HS-5 (cell line): Measurements from ENCODE around the gene ZNF608.

ENCODE experiments used
- DNase-seq: peaks from one replicate; pipeline ENCODE4 v3.0.0-alpha.2; 2012; ENCODE audit warnings: low read depth

ZNF608 gene

DNA sequence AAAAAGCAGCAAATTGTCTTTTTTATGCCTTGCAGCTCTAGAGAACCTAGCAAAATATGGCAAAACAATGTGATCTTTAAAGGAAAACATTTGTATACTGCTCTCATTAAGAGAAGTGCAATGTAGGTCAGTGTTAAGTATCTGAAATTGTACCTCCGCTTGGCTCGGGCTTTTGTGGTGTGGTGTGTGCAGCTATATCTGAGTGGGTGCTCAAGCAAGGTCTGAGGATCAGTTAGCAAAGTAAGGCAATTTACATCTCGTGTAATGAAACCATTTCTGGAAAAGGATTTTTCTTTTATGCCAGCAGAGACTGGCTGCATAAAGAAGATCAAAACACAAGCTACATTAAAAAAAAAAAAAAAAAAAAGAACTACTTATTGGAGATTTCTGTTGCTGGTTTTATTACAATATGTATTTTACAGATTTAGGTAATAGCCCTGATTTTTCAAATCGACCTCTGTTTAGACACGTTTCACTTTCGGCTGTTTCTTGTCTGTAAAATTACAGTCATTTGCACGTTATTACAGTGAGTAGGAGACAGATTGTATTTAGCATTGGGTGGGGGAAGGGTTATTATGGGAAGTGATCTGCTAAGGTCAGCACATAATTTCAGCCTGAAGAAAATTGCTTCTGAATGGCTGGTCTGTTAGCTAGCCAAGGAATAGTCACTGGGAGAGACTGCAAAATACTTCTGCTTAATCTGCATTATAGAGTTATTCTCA, 7.9 kb upstream of the ZNF608 start:
- DNase-seq: no peak

DNA sequence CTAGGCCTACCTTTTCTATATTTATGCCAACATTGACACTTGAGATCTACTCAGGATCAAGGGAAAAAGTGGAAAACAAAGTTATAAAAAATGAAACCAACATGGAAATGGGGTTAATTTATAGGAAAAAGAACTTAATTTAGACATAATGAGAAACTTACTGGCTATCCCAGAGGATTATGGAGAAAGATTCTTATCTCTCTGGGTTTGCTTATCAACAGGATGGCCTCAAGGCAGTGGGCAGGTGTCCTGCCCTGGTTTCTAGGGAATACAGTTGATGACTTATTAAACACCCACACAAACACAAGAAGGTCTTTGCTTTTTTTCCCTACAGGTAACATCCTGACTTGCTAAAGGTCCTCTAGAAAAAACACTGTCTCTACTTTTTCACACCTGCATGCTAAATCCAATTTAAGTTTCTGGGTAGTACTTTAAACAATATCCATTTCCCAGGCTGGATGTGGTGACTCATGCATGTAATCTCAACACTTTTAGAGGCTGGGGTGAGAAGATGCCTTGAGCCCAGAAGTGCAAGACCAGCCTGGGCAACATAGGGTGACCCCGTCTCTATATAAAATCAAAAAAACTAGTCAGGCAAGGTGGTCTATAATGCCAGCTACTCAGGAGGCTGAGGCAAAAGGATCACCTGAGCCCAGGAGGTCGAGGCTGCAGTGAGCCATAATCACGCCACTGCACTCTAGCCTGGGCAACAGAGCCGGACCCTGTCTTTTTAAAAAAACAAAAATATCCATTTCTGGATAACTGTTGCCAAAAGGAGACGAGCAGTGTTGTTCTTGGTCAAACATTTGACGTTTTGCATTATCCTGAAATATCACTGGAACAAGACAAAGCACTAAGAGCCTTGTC, 6.6 kb upstream of the ZNF608 start:
- DNase-seq: no peak

DNA sequence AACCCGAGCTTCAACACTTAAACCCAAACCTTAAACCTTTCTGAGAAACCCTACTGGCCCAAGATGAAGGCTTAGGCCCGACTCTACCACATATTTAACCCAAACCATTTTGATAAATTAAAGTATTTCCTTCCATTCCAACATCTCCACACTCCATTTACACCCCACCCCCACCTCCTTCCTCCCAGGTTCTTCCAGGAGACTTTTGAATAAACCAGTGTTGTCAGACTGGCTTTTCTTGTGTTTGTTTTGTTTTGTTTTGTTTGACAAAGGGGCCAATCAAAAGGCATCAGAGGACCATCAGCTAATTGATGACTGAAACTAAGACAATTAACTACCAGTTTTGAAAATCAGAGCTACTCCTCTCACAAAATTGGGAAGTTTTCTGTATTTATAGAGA, 4.6 kb upstream of the ZNF608 start:
- DNase-seq: no peak

DNA sequence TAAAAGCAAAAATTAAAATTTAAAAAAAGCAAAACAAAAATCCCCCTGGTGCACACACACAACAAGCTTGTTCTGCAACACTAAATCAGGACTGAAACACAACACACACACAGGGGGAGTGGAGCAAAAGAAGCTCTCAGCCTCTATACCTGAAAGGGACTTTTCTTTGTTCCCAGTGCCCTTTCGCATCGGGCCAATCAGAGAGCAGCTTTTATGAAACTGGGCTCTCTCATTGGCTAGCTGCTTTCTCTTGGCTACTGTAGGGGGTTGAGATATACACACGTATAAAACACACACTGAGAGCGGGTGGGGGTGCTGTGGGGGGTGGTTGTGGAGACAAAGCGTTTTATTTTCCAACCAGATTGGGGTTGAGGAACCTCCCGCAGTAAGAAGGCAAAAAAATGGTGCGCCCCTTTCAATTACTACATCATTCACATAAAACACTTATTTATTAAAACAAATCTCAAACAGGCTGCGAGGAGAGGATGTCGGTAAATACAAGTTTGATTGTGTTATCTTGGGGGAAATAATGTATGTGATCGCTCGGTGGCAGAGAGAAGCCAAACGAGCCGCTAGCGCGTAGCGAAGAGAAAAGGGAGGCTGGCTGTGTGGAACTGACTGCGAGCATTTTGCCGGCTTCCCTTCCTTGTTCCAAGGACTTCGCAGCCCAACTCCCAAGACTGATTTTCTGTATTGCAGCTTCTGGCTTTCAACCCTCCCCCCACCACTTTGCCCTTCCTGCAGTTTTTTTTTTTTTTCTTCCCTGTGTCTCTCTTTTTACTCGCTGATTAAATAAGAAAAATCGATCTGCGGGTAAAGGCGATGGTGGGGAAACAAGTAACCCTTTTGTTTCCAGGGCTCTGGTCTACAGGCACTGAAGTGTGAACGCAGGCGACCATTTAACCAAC, 2.5 kb upstream of the ZNF608 start:
- no peak for DNase-seq

DNA sequence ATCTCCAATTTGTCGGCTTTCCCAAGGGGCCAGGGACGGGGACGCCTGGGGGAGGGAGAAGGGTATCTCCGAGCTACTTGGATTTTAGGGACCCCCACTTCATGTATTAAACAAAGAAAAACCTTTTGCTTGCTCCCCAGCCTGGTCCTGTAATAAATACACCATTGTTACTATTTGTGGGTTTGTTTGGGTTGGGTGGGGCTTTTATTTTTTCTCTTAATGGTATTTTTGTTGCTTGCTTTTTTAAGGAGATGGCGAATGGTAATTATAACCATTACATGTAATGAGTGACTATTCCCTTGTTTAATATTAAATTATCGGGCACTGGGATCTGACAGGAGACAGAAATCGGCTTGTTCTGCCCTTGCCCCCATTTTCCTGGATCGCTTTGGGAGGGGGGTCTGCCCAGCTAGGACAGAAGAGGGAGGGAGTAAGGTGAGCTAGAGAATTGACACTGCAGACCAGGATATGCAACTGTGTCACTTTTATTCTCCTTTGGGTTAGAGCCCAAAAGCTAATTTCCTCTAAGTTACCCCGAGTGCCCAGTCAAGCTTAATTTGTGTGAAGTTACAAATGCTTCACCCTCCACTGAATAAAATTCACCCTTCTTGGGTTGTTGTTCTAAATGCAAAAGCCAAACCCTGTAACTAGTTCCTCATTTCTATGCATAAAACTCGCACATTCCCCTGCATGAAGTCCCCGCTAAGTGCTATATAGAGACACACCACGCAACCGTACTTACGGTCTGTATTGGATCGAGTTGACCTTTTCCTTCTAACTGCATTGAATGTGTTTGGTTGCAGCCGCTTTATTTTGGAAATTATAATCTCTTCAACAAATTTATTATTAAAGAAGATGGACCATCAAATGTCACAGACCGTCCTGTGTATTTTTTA, 1.6 kb upstream of the ZNF608 start:
- no peak for DNase-seq

DNA sequence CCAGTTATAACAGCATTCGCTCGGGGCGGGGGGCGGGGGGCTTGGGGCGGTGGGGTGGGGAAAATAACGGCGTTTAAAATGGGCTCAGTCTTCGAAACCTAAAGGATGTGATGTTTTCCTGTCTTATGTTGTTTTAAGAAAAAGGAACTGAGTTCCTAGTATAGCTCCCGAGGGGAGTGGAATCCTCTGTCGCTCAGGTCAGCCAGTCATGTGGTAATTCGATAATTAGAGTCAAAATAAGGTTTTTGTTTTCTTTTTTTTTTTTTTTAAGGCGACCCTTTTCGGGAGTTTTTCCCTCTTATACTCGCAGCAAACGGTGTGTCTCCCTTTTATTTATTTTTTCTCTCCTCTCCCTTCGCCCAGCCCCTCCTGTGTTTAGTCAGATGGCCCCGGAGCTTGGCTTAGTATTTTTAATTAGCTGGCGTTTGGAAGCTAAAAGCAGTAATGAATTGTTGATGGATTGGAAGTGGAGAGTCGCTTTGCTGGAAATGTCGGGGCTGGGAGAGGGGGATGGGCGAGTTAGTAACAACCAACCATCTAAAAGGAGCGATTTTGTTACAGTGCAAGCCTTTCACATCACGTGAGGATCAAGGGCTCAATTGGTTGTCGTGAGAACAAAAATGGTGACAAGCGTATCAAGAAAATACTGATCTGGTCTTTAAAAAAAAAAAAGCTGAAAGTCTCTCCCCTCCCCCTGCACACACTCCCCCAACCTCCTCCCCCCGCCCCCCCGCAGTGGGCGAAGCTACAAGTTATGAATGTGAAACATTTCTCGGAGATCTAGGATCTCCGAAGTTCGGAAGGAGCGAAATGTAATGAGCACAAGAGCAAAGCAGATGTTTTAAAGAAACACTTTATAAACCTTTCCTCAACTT, 714 bp upstream of the ZNF608 start:
- no peak for DNase-seq

DNA sequence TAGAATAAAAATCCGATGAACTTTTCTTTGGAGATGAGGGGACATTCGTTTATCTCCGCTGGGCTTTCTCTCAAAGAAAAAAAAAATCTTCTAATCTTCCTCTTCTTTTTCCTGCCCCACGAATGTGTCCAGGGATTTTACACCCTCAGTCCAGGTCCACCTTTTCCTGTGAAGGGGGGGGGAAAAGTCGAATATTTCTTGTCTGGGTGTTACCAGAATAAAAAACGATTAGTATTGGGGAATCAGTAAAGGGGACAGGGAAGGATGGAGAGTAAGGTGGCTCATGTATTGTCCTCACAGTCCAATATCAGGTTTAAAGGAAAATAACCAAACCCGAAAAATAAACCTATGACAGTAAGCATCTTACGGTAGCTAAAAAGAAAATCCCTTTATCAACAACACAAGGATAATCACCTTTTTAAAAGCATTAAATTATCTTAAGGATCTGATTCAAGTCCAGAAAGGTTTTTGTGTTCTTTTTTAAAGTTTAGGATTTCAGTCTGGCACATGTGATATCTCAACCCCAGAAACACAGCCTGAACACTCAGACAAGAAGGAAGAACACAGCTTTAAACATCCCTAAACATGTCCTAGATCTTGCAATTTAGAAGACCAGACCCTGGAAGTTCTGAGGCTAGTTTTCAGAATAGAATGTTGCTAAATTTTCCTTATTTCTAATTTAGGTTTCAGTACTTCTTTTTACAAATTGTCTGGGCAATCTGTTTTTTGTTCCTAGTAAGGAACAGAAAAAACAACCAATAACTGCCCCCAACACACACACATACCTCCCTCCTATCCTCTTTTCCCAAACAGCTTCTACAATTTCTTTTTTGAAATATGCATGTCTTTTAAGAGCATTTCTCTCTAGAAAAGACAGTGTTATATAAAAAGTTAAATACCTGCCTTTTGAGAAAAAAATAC, 1.2 kb downstream of the ZNF608 start:
- no peak for DNase-seq

DNA sequence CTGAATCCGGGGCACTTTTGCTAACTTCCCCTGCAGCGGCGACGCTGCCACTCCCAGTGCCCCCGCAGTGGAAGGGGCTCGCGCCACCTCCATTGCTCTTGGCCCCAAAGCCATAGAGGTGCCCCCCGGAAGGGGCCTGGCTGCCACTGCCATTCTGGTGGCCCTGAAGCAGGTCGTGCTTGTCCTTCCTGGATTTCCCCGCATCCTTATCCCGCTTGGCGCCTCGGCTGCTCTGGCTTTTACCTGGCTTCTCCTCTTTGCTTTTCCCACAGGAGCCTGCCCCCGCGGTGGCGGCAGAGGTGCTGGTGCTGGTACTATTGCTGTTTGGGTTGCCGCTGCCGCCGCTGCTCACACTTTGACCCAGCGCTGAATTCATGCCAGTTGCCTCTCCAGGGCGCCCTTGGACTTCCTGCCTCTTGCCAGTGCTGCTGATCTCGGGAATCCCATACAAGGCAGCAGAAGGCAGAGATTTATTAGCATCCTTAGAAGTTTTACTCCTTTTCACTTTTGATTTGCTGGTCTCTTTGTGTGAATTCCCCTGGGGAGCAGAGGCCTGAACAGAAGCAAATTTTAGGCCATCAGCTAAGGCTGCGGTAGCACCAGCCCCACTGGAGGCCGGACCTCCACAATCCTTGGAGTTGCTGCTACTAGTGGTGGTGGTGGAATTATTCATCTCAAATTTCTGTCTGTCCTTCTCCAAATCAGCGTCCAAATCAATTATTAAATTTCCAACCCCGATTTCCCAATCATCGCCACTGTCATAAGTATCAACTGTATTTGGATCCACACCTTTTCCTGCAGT, 2.1 kb downstream of the ZNF608 start:
- DNase-seq: no peak

DNA sequence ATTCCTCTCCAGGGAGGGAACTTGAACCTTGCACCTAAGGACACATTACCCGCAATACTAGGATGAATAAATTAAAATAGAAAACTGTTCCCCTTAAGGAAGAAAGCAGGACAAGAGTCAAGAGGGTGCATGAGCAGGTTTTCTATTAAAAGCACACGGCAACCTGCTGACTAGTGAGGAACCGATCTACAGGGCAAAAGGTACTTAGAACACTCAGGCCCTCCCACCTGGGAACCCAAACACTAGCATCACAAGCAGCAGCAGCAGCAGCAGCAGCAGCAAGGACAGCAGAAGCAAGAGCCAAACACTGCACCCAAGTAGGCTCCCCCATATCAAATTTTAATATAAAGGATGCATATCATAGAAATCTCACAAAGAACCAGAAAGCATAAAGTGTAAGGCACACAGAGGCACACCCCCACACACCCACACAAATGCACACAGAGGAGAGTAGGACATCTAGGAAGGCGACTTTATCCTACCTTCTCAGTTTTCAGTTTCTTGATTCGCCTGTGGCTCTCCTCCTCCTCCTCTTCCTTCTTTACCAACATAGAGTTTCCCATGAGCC, 2.8 kb downstream of the ZNF608 start:
- DNase-seq: no peak

DNA sequence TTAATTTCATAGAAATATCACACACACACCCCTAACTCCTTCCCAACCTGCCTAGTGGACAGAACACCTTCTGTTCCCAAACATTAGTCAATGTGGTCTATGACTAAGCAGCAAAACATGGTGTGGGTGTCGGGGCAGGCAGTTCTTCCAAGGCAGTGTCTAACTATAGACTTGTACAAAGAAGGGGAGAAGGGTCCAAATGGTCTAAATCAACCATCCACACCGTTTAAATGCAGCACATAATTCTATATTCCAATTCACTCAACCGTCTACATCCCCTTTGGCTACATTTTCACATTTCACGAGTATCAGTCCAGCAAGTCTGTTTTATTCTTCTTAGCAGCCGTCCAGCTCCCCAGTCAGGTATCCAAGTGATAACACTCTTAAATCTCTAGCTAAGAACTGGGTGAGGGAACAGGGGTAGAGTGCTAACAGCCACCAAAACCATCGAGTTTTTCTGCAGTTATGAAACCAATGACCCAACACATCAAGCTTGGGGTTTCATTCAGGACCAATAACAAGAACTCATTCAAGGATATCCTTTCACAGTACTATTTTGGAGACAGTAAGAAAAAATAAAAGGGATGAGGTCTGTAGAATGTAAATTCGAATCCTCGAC, 3.3 kb downstream of the ZNF608 start:
- DNase-seq: peak; percentile 51

DNA sequence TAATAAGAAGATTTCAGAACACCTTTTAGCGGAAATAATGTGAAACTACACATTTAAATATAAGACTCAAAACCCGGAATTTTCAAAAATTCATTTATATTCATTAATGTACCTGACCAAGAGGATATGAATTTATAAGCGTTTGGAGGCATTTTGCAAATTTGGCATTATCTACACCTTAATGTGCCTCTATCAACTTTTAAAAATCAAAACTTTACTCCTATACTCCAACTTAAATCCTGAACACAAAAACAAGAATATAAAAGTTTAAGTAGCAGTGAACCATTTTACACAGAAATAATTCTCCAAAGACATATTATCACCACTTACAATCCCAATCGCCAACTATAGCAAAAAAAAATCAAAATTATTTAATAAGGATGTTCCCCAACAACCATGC, 3.9 kb downstream of the ZNF608 start:
- DNase-seq: no peak

DNA sequence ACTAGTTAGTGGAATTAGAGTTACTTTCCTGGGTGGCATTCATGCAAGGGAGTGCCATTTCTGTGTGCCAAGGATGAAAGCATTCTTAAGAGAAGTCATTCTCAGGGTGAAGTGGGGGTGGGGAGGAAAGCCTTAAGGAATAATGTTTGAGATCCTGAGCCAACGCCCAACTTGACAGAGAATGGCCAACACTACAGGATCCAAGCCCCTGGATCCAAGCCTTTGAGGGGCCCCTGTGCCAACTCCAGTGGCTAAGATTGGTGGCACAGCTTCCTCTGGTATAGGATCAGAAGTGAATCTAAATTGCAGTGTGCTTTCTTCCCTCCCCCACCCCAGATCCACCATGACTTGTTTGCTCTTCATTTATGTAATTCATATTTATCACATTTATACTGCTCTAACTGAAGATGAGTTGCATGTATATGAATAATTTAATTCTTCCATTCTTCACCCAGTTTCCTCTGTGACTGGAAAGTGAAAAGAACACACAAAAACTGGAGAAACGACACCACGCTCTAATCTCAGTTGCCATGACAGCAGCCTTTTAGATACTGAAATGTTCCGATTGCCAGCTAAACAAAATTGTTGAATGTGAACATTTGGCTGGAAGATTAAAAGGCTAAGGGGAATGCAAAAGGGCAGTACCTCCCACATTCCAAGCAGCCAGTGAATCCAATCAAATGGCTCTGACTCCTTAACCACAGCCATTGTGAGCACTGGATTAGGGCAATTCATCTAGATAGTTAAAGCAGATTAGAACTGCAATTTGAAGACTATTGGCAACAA, 4.5 kb downstream of the ZNF608 start:
- DNase-seq: peak; percentile 26

DNA sequence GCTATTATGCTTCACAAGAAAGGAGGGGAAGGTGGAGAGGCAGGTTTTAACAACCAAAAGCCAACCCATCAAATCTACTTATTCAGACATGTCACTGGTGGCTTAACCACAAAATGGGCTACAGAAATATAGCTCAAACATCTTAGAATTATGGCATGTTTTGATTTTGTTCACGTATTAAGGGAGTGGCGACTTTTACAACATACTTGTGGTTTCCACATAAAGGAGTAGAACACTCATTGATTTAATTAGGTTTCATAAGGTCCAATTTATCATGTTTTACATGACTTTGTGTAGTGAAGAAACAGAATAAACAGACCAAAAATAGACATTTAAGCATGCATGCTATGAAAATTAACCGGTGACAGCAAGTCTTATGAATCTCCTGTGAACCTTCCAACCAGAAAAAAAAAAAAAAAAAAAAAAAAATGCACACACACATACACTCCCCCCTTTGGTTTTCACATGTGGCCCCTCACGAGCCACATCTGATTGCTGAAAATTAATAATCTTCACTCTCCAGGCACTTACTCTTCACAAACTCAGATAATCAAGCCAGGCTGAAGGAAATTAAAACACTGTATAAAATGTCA, 5.4 kb downstream of the ZNF608 start:
- no peak for DNase-seq

DNA sequence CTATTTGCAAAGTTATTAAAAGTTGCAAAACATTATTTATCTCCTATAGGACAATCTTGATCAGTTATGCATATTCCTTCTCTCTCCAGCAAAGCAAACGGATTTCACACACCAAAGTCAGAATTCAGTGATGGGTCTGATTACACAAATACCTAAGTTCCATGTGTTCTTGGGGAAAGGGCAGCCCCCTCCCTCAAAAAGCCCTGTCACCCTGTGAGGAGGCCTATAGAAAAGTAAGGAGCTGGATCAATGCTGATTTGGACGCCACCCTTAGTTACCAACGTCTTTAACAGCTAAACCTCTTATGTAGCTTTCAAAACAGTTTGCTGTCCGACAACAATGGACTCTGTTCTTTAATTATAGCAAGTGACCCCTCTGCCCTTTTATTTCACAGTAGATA, 6.4 kb downstream of the ZNF608 start:
- DNase-seq: no peak

DNA sequence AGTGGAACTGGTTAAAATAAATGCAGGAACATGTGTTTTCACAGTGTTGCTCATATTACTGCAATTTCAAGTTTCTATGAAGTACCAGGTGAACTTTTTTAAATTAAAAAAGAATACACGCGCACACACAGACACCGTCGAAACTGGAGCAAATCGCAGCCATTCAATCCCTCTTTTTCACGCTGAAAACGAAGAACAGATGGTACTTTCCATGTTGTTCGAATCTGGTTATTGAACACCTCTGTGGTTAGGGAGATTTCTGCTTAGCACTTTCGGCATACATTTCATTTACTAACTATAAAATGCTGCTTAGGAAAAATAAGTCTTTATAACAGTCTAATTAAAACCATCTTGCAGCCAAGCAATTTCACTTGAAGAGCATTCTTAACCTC, 6.8 kb downstream of the ZNF608 start:
- DNase-seq: no peak
